Esophagus squamous epithelium (tissue), 5 donors: Measurements from ENCODE around the gene LGR4. TPM values are rescaled to one million over a fixed set of nuclear protein-coding genes. Genes with fewer than 3 reads are reported as not detected.

ENCODE experiments used
- DNase-seq: peaks from one replicate; lab custom pipeline; 2025; lab: John Stamatoyannopoulos, UW
- H3K27ac ChIP-seq, 4 donors: fragments of 200-600 bp; sonication (generic); one replicate each; pipeline ENCODE4 v1.5.1; 2016 to 2019; ENCODE audit warnings: mild to moderate bottlenecking in 1 of 4
- H3K27me3 ChIP-seq, 4 donors: fragments of 200-600 bp; sonication (generic); 1 replicate in 3 of 4; 2 replicates in 1 of 4; pipeline versions ENCODE4 v1.5.1 to v1.6.0; 2017 to 2021; ENCODE audit warnings: antibody characterized with exemption in 1 of 4
- H3K36me3 ChIP-seq, 3 donors: fragments of 200-600 bp; sonication (generic); one replicate each; pipeline ENCODE4 v1.5.1; 2016 to 2019
- H3K4me1 ChIP-seq, 3 donors: fragments of 200-600 bp; sonication (generic); one replicate each; pipeline ENCODE4 v1.5.1; 2017 to 2019
- H3K4me3 ChIP-seq, 4 donors: fragments of 200-600 bp; sonication (generic); 1 replicate in 3 of 4; 2 replicates in 1 of 4; pipeline ENCODE4 v1.5.1; 2016 to 2019; ENCODE audit warnings: mild to moderate bottlenecking in 2 of 4, moderate library complexity in 1 of 4
- H3K9me3 ChIP-seq, 3 donors: fragments of 200-600 bp; sonication (generic); one replicate each; pipeline ENCODE4 v1.5.1; 2016 to 2019
- CTCF ChIP-seq, 6 experiments: fragments of 450-650 bp in 4 of 6; fragments of 200-600 bp in 2 of 6; sonication (generic) in 2 of 6; IDR thresholded peaks; one replicate each; pipeline ENCODE4 v1.5.1; 2016 to 2019; ENCODE audit warnings: antibody characterized with exemption in 6 of 6, mild to moderate bottlenecking in 4 of 6, moderate library complexity in 4 of 6
- POLR2A ChIP-seq, 4 donors: fragments of 450-650 bp; IDR thresholded peaks; one replicate each; pipeline ENCODE4 v1.6.1; 2017; ENCODE audit warnings: antibody characterized with exemption in 4 of 4, mild to moderate bottlenecking in 4 of 4, moderate library complexity in 3 of 4
- WGBS, 2 donors: methylation state at CpG; one replicate each; pipeline ENCODE4 v1.1.5; 2018; 5-methylcytosine and 5-hydroxymethylcytosine counted together
- intact Hi-C: fragments of 100-400 bp; cut with DNase I; formaldehyde crosslinking; loops from one replicate; pipeline ENCODE4 v1.15.0; 2022
- total RNA-seq, 4 donors: library from RNA; depleted of rRNA; stranded (reverse); fragments of >200 nt; gene quantifications; one replicate each; pipeline ENCODE4 v1.1.0, GENCODE V29; 2016
- donor health status: DM: yes; HTN: yes; CAD: no.

LGR4 gene
- total RNA-seq, 4 donors from 2014 or later, result 22.3 to 45.6 (median 35.1) TPM

GRCh38 chr11:27405134-27405533 is 67.5 kb downstream of the LGR4 start:
- no peak overlapping the region for H3K4me3 ChIP-seq
- no peaks in the 10 kb centered on the region for H3K9me3 ChIP-seq
- DNase-seq, result no peak
- peaks cover 0 to 7% (median 0%) of the 10 kb centered on the region in 3 donors for H3K36me3 ChIP-seq
- intact Hi-C loops, result no loop called here
- no peak for TF ChIP-seq POLR2A (IDR thresholded peaks at IDR 0.05)
- TF ChIP-seq CTCF (IDR thresholded peaks at IDR 0.05), result no peak
- no peaks in the 10 kb centered on the region for H3K27me3 ChIP-seq
- no peak overlapping the region for H3K27ac ChIP-seq
- H3K4me1 ChIP-seq, result peaks cover 0 to 43% (median 0%) of the 10 kb centered on the region in 3 donors
- 32 to 60% methylated on average over 3 of the region's 3 CpGs for WGBS, 2 donors

GRCh38 chr11:27404427-27404826 is 68.2 kb downstream of the LGR4 start:
- DNase-seq, result no peak
- intact Hi-C loops, result no loop called here
- no peaks in the 10 kb centered on the region for H3K27me3 ChIP-seq
- peaks cover 0 to 36% (median 0%) of the 10 kb centered on the region in 3 donors for H3K4me1 ChIP-seq
- peaks cover 0 to 7% (median 0%) of the 10 kb centered on the region in 3 donors for H3K36me3 ChIP-seq
- no peaks in the 10 kb centered on the region for H3K9me3 ChIP-seq
- WGBS, 2 donors, result 59 to 90% methylated on average over 2 of the region's 2 CpGs
- TF ChIP-seq CTCF (IDR thresholded peaks at IDR 0.05), result no peak
- TF ChIP-seq POLR2A (IDR thresholded peaks at IDR 0.05), result no peak
- H3K4me3 ChIP-seq, result no peak overlapping the region
- no peak overlapping the region for H3K27ac ChIP-seq

GRCh38 chr11:27403195-27403594 is 69.4 kb downstream of the LGR4 start:
- WGBS, 2 donors, result 81 to 90% methylated on average over 2 of the region's 2 CpGs
- peaks cover 0 to 7% (median 0%) of the 10 kb centered on the region in 3 donors for H3K36me3 ChIP-seq
- H3K27me3 ChIP-seq, result no peaks in the 10 kb centered on the region
- H3K4me3 ChIP-seq, result no peak overlapping the region
- TF ChIP-seq POLR2A (IDR thresholded peaks at IDR 0.05) (no peak), CTCF (IDR thresholded peaks at IDR 0.05) (no peak)
- no peaks in the 10 kb centered on the region for H3K9me3 ChIP-seq
- intact Hi-C loops, result no loop called here
- DNase-seq, result no peak
- no peak overlapping the region for H3K27ac ChIP-seq
- H3K4me1 ChIP-seq, result peaks cover 0 to 36% (median 0%) of the 10 kb centered on the region in 3 donors

- no peak for TF ChIP-seq POLR2A (IDR thresholded peaks at IDR 0.05)
- TF ChIP-seq CTCF (IDR thresholded peaks at IDR 0.05), result no peak
- H3K27ac ChIP-seq, result no peak overlapping the region
- WGBS, 2 donors, result 91% methylated on average over 2 of the region's 2 CpGs
Observed at GRCh38 chr11:27402450-27402849, 70.1 kb downstream of the LGR4 start.

GRCh38 chr11:27401833-27402316 is 70.7 kb downstream of the LGR4 start:
- H3K27ac ChIP-seq, result no peak overlapping the region
- intact Hi-C loops, result no loop called here
- peaks cover 0 to 44% (median 0%) of the 10 kb centered on the region in 3 donors for H3K4me1 ChIP-seq
- H3K9me3 ChIP-seq, result no peaks in the 10 kb centered on the region
- H3K36me3 ChIP-seq, result peaks cover 0 to 7% (median 0%) of the 10 kb centered on the region in 3 donors
- no peak overlapping the region for H3K4me3 ChIP-seq
- TF ChIP-seq POLR2A (IDR thresholded peaks at IDR 0.05), result no peak
- TF ChIP-seq CTCF (IDR thresholded peaks at IDR 0.05), result no peak
- 67 to 69% methylated on average over 5 of the region's 5 CpGs for WGBS, 2 donors
- H3K27me3 ChIP-seq, result no peaks in the 10 kb centered on the region
- no peak for DNase-seq

More at GRCh38 chr11:27402450-27402849, 70.1 kb downstream of the LGR4 start:
- Histone ChIP-seq H3K27me3 (no peaks in the 10 kb centered on the region), H3K36me3 (peaks cover 0 to 7% (median 0%) of the 10 kb centered on the region in 3 donors), H3K9me3 (no peaks in the 10 kb centered on the region), H3K4me3 (no peak overlapping the region), H3K4me1 (peaks cover 0 to 39% (median 0%) of the 10 kb centered on the region in 3 donors)
- DNase-seq, result no peak
- intact Hi-C loops, result no loop called here
